CD4-positive, alpha-beta memory T cell (primary cell): ENCODE data around the gene MSH3. TPM values are rescaled to one million over a fixed set of nuclear protein-coding genes. Genes with fewer than 3 reads are reported as not detected.
A peak's percentile ranks its signal among the peaks of the same experiment; 100 is the strongest.

ENCODE experiments used
- CTCF ChIA-PET: fragments of 350-600 bp; sonication (Branson Sonifier 250); formaldehyde crosslinking; loops from one replicate; lab custom pipeline; 2021; ENCODE audit warnings: inconsistent platforms; ENCODE audit not compliant: partially characterized antibody; lab: Charles Lee
- POLR2A ChIA-PET: fragments of 350-600 bp; sonication (Branson Sonifier 250); formaldehyde crosslinking; loops from one replicate; lab custom pipeline; 2021; ENCODE audit not compliant: partially characterized antibody; lab: Charles Lee
- DNase-seq, 5 donors: peaks; one replicate each; pipeline versions ENCODE4 v3.0.0 to v3.0.0-alpha.2; 2020 to 2022; ENCODE audit warnings: mixed read lengths in 1 of 5
- H3K27ac ChIP-seq: one replicate; pipeline ENCODE4 v1.7.0; 2013; ENCODE audit warnings: low read depth, low read length
- H3K27me3 ChIP-seq: 2 replicates; pipeline ENCODE4 v1.7.0; 2013; ENCODE audit warnings: mild to moderate bottlenecking, low read length, moderate library complexity; ENCODE audit not compliant: insufficient read depth
- H3K36me3 ChIP-seq: 2 replicates; pipeline ENCODE4 v1.7.0; 2013; ENCODE audit warnings: mild to moderate bottlenecking, low read length, moderate library complexity; ENCODE audit not compliant: insufficient read depth
- H3K4me1 ChIP-seq: 2 replicates; pipeline ENCODE4 v1.7.0; 2013; ENCODE audit warnings: mild to moderate bottlenecking, low read length, moderate library complexity; ENCODE audit not compliant: insufficient read depth
- H3K4me3 ChIP-seq, 2 donors: one replicate each; pipeline ENCODE4 v1.7.0; 2013; ENCODE audit warnings: low read length in 2 of 2, mild to moderate bottlenecking in 1 of 2
- H3K9me3 ChIP-seq, 2 donors: one replicate each; pipeline ENCODE4 v1.7.0; 2013; ENCODE audit warnings: low read length in 2 of 2, control low read depth in 1 of 2; ENCODE audit not compliant: control insufficient read depth in 1 of 2
- H3K27ac Mint-ChIP-seq, 7 donors: one replicate each; pipeline ENCODE4 v1.8.0; 2020 to 2021; ENCODE audit warnings: mixed read lengths in 7 of 7, mild to moderate bottlenecking in 6 of 7, inconsistent platforms in 3 of 7, moderate library complexity in 3 of 7
- H3K27me3 Mint-ChIP-seq, 2 donors: one replicate each; pipeline ENCODE4 v1.8.0; 2020 to 2021; ENCODE audit warnings: mixed read lengths in 2 of 2
- H3K36me3 Mint-ChIP-seq, 2 donors: one replicate each; pipeline ENCODE4 v1.8.0; 2020 to 2021; ENCODE audit warnings: mixed read lengths in 2 of 2, inconsistent platforms in 1 of 2, mild to moderate bottlenecking in 1 of 2
- H3K4me1 Mint-ChIP-seq, 4 donors: one replicate each; pipeline ENCODE4 v1.8.0; 2020 to 2021; ENCODE audit warnings: mixed read lengths in 4 of 4, mild to moderate bottlenecking in 1 of 4
- H3K4me3 Mint-ChIP-seq, 8 donors: one replicate each; pipeline ENCODE4 v1.8.0; 2020 to 2021; ENCODE audit warnings: mixed read lengths in 8 of 8, mild to moderate bottlenecking in 7 of 8, moderate library complexity in 6 of 8, inconsistent platforms in 3 of 8
- H3K9me3 Mint-ChIP-seq, 8 donors: one replicate each; pipeline ENCODE4 v1.8.0; 2020 to 2021; ENCODE audit warnings: mixed read lengths in 8 of 8, mild to moderate bottlenecking in 5 of 8, inconsistent platforms in 3 of 8, moderate library complexity in 1 of 8
- intact Hi-C: fragments of 100-400 bp; cut with micrococcal nuclease; formaldehyde crosslinking; loops from one replicate; pipeline ENCODE4 v1.15.1; 2023
- polyA plus RNA-seq, 2 donors: library from polyadenylated mRNA; unstranded; fragments of 300-500 nt; fragmentation: Illumina TruSeq; gene quantifications; one replicate each; pipeline ENCODE4 v1.2.3, GENCODE V29; 2021
- total RNA-seq, 2 experiments: library from RNA; stranded (reverse); gene quantifications; one replicate each; pipeline ENCODE4 v1.2.3, GENCODE V29; 2021

Gene MSH3
- total and polyA plus RNA-seq, 4 experiments from 2014 or later = 14.3 to 17.1 (median 15.3) TPM

DNA sequence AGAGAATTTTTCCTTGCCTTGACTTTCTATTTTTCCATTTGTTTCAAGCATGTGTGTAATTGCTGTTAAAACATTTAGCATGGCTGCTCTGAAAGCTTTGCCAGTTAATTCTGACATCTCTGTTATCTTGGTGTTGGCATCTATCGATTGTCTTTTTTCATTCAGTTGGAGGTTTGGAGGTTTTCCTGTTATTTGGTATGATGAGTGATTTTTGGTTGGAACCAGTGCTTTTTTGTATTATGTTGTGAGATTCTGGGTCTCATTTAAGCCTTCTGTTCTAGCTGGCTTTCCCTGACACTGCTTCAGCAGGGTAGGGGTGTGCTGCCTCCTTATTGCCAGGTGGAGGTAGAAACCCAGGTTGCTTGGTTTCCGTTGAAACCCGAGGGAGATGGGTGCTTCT, 41.2 kb downstream of the MSH3 start:
- no peaks in the 10 kb centered on the region for H3K9me3 Mint-ChIP-seq
- intact Hi-C loops = no loop called here
- CTCF ChIA-PET = no interaction called here
- Histone ChIP-seq H3K4me3 (no peak overlapping the region), H3K27ac (no peak overlapping the region), H3K27me3 (no peaks in the 10 kb centered on the region), H3K36me3 (no peaks in the 10 kb centered on the region), H3K4me1 (no peaks in the 10 kb centered on the region), H3K9me3 (no peaks in the 10 kb centered on the region)
- peak overlapping the region in 2 of 8 donors; percentile 33 to 39 for H3K4me3 Mint-ChIP-seq
- POLR2A ChIA-PET = no interaction called here
- no peak for DNase-seq
- peak overlapping the region in 2 of 7 donors; percentile 24 to 81 for H3K27ac Mint-ChIP-seq
- peaks cover 11% of the 10 kb centered on the region in 2 donors for H3K36me3 Mint-ChIP-seq
- peaks cover 3 to 6% (median 4%) of the 10 kb centered on the region in 4 donors for H3K4me1 Mint-ChIP-seq
- H3K27me3 Mint-ChIP-seq = no peaks in the 10 kb centered on the region

DNA sequence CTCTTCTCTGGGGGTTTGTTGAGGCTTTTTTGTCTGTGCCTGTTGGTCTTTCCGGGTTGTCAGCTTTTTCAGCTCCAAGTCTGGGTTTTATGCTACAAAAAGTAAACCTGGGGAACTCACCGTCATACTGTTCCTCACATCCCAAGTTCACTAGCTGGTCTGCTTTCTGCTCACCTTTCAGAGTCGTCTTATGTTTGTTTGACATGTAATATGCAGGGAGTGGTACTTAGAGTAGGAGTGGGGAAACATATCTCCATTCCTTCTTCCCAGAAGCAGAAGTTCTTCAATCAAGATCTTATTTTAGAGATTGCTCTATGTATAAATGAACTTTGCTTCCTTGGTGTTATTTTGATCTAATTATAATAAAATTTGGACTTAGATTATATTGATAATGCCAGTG, 42.0 kb downstream of the MSH3 start:
- H3K4me1 ChIP-seq = no peaks in the 10 kb centered on the region
- H3K27me3 ChIP-seq = no peaks in the 10 kb centered on the region
- Mint-ChIP-seq H3K36me3 (peaks cover 12% of the 10 kb centered on the region in 2 donors), H3K4me3 (no peak overlapping the region), H3K9me3 (no peaks in the 10 kb centered on the region), H3K27me3 (no peaks in the 10 kb centered on the region), H3K27ac (peak overlapping the region in 2 of 7 donors; percentile 60 to 80), H3K4me1 (peaks cover 2 to 7% (median 4%) of the 10 kb centered on the region in 4 donors)
- ChIA-PET POLR2A (no interaction called here), CTCF (no interaction called here)
- no peak overlapping the region for H3K4me3 ChIP-seq
- no peak overlapping the region for H3K27ac ChIP-seq
- H3K9me3 ChIP-seq = no peaks in the 10 kb centered on the region
- no peaks in the 10 kb centered on the region for H3K36me3 ChIP-seq
- intact Hi-C loops = no loop called here
- DNase-seq = no peak

DNA sequence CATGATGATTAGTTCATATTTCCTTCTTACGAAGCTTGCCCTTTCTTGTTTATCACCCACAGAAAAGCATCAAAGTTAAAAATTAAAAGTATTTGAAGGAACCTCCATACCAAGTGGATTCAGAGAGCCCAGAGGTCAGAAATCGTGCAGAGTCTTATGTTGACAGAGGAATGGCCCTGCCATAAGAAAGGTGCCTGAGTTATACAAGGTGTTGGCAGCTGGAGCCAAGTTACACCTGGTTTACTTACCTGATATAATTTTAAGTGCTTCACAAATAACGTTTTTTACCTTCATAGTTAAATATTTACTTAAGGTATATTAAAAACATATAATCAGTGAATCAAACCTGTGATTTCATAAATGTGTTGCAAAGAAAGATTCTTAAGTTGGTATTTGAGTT, 42.6 kb downstream of the MSH3 start:
- Mint-ChIP-seq H3K4me3 (no peak overlapping the region), H3K36me3 (peaks cover 16 to 18% of the 10 kb centered on the region in 2 donors), H3K4me1 (peaks cover 4 to 11% (median 5%) of the 10 kb centered on the region in 4 donors), H3K27me3 (no peaks in the 10 kb centered on the region), H3K27ac (peak overlapping the region in 1 of 7 donors; percentile 55), H3K9me3 (no peaks in the 10 kb centered on the region)
- Histone ChIP-seq H3K27me3 (no peaks in the 10 kb centered on the region), H3K27ac (no peak overlapping the region), H3K9me3 (no peaks in the 10 kb centered on the region), H3K4me3 (no peak overlapping the region), H3K36me3 (no peaks in the 10 kb centered on the region), H3K4me1 (no peaks in the 10 kb centered on the region)
- intact Hi-C loops = no loop called here
- CTCF ChIA-PET = no interaction called here
- POLR2A ChIA-PET = no interaction called here
- no peak for DNase-seq

DNA sequence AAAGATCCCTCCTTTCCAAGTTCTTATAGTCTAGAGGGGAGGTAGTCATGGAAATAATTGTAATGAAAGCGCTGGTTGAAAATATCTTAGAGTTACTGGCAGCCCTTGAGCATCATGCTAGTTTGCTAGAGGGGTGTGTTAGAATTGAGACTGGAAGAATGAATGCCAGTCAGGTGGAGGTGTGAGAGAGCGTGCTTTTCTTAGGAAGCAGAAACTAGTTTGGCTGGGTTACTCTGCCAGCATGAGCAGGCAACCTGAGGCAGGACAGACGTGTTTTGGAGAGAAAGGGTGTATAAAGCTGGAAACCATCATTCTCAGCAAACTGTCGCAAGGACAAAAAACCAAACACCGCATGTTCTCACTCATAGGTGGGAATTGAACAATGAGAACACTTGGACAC, 43.9 kb downstream of the MSH3 start:
- H3K27ac Mint-ChIP-seq = peak overlapping the region in 1 of 7 donors; percentile 48
- H3K9me3 ChIP-seq = no peaks in the 10 kb centered on the region
- DNase-seq = no peak
- no peak overlapping the region for H3K4me3 ChIP-seq
- ChIA-PET POLR2A (no interaction called here), CTCF (no interaction called here)
- H3K4me3 Mint-ChIP-seq = no peak overlapping the region
- H3K36me3 ChIP-seq = no peaks in the 10 kb centered on the region
- peaks cover 4 to 18% (median 7%) of the 10 kb centered on the region in 4 donors for H3K4me1 Mint-ChIP-seq
- intact Hi-C loops = no loop called here
- H3K36me3 Mint-ChIP-seq = peaks cover 16 to 20% of the 10 kb centered on the region in 2 donors
- no peaks in the 10 kb centered on the region for H3K9me3 Mint-ChIP-seq
- H3K4me1 ChIP-seq = peaks cover 3% of the 10 kb centered on the region
- H3K27ac ChIP-seq = no peak overlapping the region
- H3K27me3 ChIP-seq = no peaks in the 10 kb centered on the region
- no peaks in the 10 kb centered on the region for H3K27me3 Mint-ChIP-seq

DNA sequence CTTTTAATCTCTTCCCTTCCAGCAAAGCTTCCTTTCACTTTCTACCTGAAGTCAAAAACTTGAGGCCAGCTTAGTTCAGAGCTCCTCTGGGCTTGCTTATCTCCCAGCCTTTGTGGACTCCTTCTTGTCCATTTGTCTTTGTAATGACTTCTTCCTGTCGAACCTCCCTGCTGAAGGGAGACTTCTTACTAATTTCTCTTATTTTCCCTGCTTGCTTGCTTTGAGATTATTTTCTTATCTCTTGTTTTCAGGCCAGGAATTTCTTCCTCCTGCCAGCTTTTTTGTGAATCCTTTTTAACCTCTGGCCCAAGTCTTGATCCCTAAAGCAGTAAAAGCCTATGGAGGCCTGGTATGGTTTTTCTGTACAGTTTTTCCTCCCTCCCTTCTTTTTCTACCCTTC, 47.1 kb downstream of the MSH3 start:
- no peaks in the 10 kb centered on the region for H3K9me3 Mint-ChIP-seq
- no peaks in the 10 kb centered on the region for H3K9me3 ChIP-seq
- intact Hi-C loops = no loop called here
- H3K36me3 Mint-ChIP-seq = peaks cover 23 to 24% of the 10 kb centered on the region in 2 donors
- peak overlapping the region in 5 of 7 donors; percentile 0 to 87 (median 33) for H3K27ac Mint-ChIP-seq
- peaks cover 15 to 31% (median 19%) of the 10 kb centered on the region in 4 donors for H3K4me1 Mint-ChIP-seq
- DNase-seq = no peak
- no peak overlapping the region for H3K27ac ChIP-seq
- peaks cover 15% of the 10 kb centered on the region for H3K4me1 ChIP-seq
- no peak overlapping the region for H3K4me3 Mint-ChIP-seq
- H3K27me3 Mint-ChIP-seq = no peaks in the 10 kb centered on the region
- ChIA-PET POLR2A (no interaction called here), CTCF (interaction anchor here (1.4 to 1.9 kb wide), 2 partner anchors 9 to 494 kb away, joined by 3 to 4 read pairs; no protein-coding TSS in a partner anchor)
- no peaks in the 10 kb centered on the region for H3K36me3 ChIP-seq
- H3K27me3 ChIP-seq = no peaks in the 10 kb centered on the region
- H3K4me3 ChIP-seq = no peak overlapping the region

DNA sequence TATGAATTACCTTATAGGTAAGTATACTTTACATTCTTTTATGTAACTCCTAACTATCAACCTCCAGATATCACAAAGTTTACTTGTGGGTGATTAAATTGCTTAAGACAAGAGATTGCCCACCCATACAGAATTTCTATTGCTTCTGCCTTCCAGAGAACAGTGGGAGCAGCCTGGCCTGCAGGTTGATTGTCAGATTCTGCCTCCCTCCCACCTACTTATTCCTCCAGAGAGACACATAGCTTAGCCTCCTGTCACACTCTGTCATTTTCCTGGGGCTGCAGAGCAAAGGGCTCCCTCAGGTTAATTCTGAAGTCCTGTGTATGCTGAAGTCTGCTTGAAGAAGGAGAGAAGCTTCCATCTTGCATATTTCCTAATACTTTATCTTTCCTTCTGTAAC, 48.8 kb downstream of the MSH3 start:
- ChIA-PET CTCF (no interaction called here), POLR2A (no interaction called here)
- Mint-ChIP-seq H3K27me3 (no peaks in the 10 kb centered on the region), H3K36me3 (peaks cover 21 to 22% of the 10 kb centered on the region in 2 donors), H3K4me1 (peaks cover 17 to 31% (median 19%) of the 10 kb centered on the region in 4 donors), H3K4me3 (no peak overlapping the region), H3K9me3 (no peaks in the 10 kb centered on the region), H3K27ac (peak overlapping the region in 1 of 7 donors; percentile 35)
- H3K27me3 ChIP-seq = no peaks in the 10 kb centered on the region
- intact Hi-C loops = no loop called here
- no peak overlapping the region for H3K4me3 ChIP-seq
- no peak for DNase-seq
- no peaks in the 10 kb centered on the region for H3K9me3 ChIP-seq
- no peaks in the 10 kb centered on the region for H3K36me3 ChIP-seq
- peaks cover 15% of the 10 kb centered on the region for H3K4me1 ChIP-seq
- no peak overlapping the region for H3K27ac ChIP-seq

DNA sequence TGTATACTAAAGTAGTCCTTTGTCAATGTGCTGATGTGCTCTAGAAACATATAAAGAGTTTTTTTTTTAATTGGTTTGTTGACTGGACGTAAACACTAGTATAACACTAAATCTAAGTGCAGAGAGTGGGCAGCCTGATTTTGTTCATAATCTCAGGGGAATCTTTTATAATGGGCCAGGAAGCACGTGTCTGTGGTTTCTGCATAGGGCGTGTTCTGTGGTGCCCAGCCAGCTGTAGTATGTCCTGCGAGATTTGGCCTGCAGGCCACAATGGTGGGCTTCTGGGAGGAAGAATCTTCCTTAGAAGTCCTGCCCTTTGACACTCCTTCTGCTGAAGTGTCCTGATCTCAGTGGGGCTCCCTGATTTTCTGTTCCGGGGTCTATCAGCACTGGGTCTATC, 49.3 kb downstream of the MSH3 start:
- no peak for DNase-seq
- Histone ChIP-seq H3K36me3 (no peaks in the 10 kb centered on the region), H3K4me1 (peaks cover 15% of the 10 kb centered on the region), H3K9me3 (no peaks in the 10 kb centered on the region), H3K27ac (no peak overlapping the region), H3K4me3 (no peak overlapping the region), H3K27me3 (no peaks in the 10 kb centered on the region)
- Mint-ChIP-seq H3K27ac (peak overlapping the region in 3 of 7 donors; percentile 35 to 84 (median 79)), H3K4me1 (peaks cover 17 to 31% (median 19%) of the 10 kb centered on the region in 4 donors), H3K27me3 (no peaks in the 10 kb centered on the region), H3K36me3 (peaks cover 20% of the 10 kb centered on the region in 2 donors), H3K9me3 (no peaks in the 10 kb centered on the region), H3K4me3 (peak overlapping the region in 1 of 8 donors; percentile 36)
- intact Hi-C loops = no loop called here
- ChIA-PET POLR2A (no interaction called here), CTCF (no interaction called here)
